SK-N-SH treated with all-trans-retinoic acid at 6 μM for 48 hours (cell line): ENCODE results near the gene ALG8.

ENCODE experiments used
- ATAC-seq: fragments of 200-7000 bp; cut with Tn5 transposase; 3 replicates; pipeline ENCODE4 v1.9.1; 2020; ENCODE audit warnings: mild to moderate bottlenecking, moderate library complexity
- ARNTL ChIP-seq: fragments of 450-650 bp; formaldehyde crosslinking; IDR thresholded peaks from 2 replicates; pipeline ENCODE4 v1.5.0; 2020; ENCODE audit warnings: low read depth, mild to moderate bottlenecking, moderate library complexity, borderline replicate concordance
- BACH2 ChIP-seq: fragments of 250-450 bp; sonication (Bioruptor Pico); IDR thresholded peaks from 2 replicates; pipeline ENCODE4 v1.9.0; 2021; ENCODE audit warnings: mild to moderate bottlenecking, borderline replicate concordance
- CREB5 ChIP-seq: fragments of 250-450 bp; sonication (Bioruptor Pico); IDR thresholded peaks from 2 replicates; pipeline ENCODE4 v1.5.1; 2020; ENCODE audit warnings: low read depth, mild to moderate bottlenecking, moderate library complexity
- CSDC2 ChIP-seq: fragments of 250-450 bp; sonication (Bioruptor Pico); IDR thresholded peaks from 2 replicates; pipeline ENCODE4 v1.5.0; 2020; ENCODE audit warnings: mild to moderate bottlenecking, moderate library complexity
- ESRRG ChIP-seq: fragments of 250-450 bp; sonication (Bioruptor Pico); IDR thresholded peaks from 2 replicates; pipeline ENCODE4 v1.6.1; 2021; ENCODE audit warnings: mild to moderate bottlenecking
- GLIS3 ChIP-seq: fragments of 250-450 bp; sonication (Bioruptor Pico); IDR thresholded peaks from 2 replicates; pipeline ENCODE4 v1.5.0; 2020; ENCODE audit warnings: mild to moderate bottlenecking, moderate library complexity
- OSR1 ChIP-seq: fragments of 250-450 bp; sonication (Bioruptor Pico); IDR thresholded peaks from 2 replicates; pipeline ENCODE4 v1.8.0; 2022; ENCODE audit warnings: moderate library complexity, mild to moderate bottlenecking, inconsistent platforms
- PPARA ChIP-seq: fragments of 250-450 bp; sonication (Bioruptor Pico); IDR thresholded peaks from 2 replicates; pipeline ENCODE4 v1.5.0; 2020; ENCODE audit warnings: mild to moderate bottlenecking, borderline replicate concordance
- RARB ChIP-seq: fragments of 250-450 bp; sonication (Bioruptor Pico); IDR thresholded peaks from 2 replicates; pipeline ENCODE4 v1.8.0; 2021; ENCODE audit warnings: mild to moderate bottlenecking, moderate library complexity
- SNAI2 ChIP-seq: fragments of 250-450 bp; sonication (Bioruptor Pico); IDR thresholded peaks from 2 replicates; pipeline ENCODE4 v1.5.0; 2020; ENCODE audit warnings: mild to moderate bottlenecking, moderate library complexity
- TCF4 ChIP-seq: fragments of 250-450 bp; sonication (Bioruptor Pico); IDR thresholded peaks from 2 replicates; pipeline ENCODE4 v1.8.0; 2021; ENCODE audit warnings: mild to moderate bottlenecking, moderate library complexity, borderline replicate concordance
- TOX ChIP-seq: fragments of 250-450 bp; sonication (Bioruptor Pico); IDR thresholded peaks from 2 replicates; pipeline ENCODE4 v1.8.0; 2021; ENCODE audit warnings: mild to moderate bottlenecking, moderate library complexity, borderline replicate concordance
- ZC3H10 ChIP-seq: fragments of 250-450 bp; sonication (Bioruptor Pico); IDR thresholded peaks from 2 replicates; pipeline ENCODE4 v1.5.1; 2021; ENCODE audit warnings: mild to moderate bottlenecking, moderate library complexity
- ZFP3 ChIP-seq: fragments of 250-450 bp; sonication (Bioruptor Pico); IDR thresholded peaks from 2 replicates; pipeline ENCODE4 v1.5.0; 2020; ENCODE audit warnings: mild to moderate bottlenecking, moderate library complexity
- ZFP30 ChIP-seq: fragments of 450-650 bp; formaldehyde crosslinking; IDR thresholded peaks from 2 replicates; pipeline ENCODE4 v1.5.0; 2022; ENCODE audit warnings: mild to moderate bottlenecking, moderate library complexity
- ZNF565 ChIP-seq: fragments of 450-650 bp; formaldehyde crosslinking; conservative IDR thresholded peaks from 2 replicates; pipeline ENCODE4 v1.5.0; 2020; ENCODE audit warnings: low read depth, mild to moderate bottlenecking, moderate library complexity
- ZNF70 ChIP-seq: fragments of 450-650 bp; formaldehyde crosslinking; IDR thresholded peaks from 2 replicates; pipeline ENCODE4 v1.5.0; 2020; ENCODE audit warnings: mild to moderate bottlenecking, moderate library complexity
- ZNF8 ChIP-seq: fragments of 450-650 bp; formaldehyde crosslinking; IDR thresholded peaks from 2 replicates; pipeline ENCODE4 v1.5.0; 2020; ENCODE audit warnings: mild to moderate bottlenecking, moderate library complexity
- TF ChIP-seq, protein P1 (sequence below): fragments of 250-450 bp; sonication (Bioruptor Pico); IDR thresholded peaks from 2 replicates; pipeline ENCODE4 v1.5.1; 2021; ENCODE audit warnings: mild to moderate bottlenecking, moderate library complexity
- TF ChIP-seq, protein P2 (sequence below): fragments of 250-450 bp; sonication (Bioruptor Pico); IDR thresholded peaks from 2 replicates; pipeline ENCODE4 v1.8.0; 2020; ENCODE audit warnings: mild to moderate bottlenecking, moderate library complexity, borderline replicate concordance
- TF ChIP-seq, protein P3 (sequence below): fragments of 250-450 bp; sonication (Bioruptor Pico); IDR thresholded peaks from 2 replicates; pipeline ENCODE4 v1.5.0; 2020; ENCODE audit warnings: mild to moderate bottlenecking, moderate library complexity
- TF ChIP-seq, protein P4 (sequence below): fragments of 250-450 bp; sonication (Bioruptor Pico); IDR thresholded peaks from 2 replicates; pipeline ENCODE4 v1.8.0; 2021; ENCODE audit warnings: low read depth, mild to moderate bottlenecking, moderate library complexity, borderline replicate concordance

Gene ALG8

GRCh38 chr11:78099666-78100065 is 39.8 kb downstream of the ALG8 start:
- no peak for ATAC-seq
- TF ChIP-seq, protein P1, sequence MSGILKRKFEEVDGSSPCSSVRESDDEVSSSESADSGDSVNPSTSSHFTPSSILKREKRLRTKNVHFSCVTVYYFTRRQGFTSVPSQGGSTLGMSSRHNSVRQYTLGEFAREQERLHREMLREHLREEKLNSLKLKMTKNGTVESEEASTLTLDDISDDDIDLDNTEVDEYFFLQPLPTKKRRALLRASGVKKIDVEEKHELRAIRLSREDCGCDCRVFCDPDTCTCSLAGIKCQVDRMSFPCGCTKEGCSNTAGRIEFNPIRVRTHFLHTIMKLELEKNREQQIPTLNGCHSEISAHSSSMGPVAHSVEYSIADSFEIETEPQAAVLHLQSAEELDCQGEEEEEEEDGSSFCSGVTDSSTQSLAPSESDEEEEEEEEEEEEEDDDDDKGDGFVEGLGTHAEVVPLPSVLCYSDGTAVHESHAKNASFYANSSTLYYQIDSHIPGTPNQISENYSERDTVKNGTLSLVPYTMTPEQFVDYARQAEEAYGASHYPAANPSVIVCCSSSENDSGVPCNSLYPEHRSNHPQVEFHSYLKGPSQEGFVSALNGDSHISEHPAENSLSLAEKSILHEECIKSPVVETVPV (CRISPR knock-in tag), result no peak
- TF ChIP-seq CREB5, result no peak
- no peak for TF ChIP-seq ZNF8 (CRISPR knock-in tag)
- TF ChIP-seq, protein P2, sequence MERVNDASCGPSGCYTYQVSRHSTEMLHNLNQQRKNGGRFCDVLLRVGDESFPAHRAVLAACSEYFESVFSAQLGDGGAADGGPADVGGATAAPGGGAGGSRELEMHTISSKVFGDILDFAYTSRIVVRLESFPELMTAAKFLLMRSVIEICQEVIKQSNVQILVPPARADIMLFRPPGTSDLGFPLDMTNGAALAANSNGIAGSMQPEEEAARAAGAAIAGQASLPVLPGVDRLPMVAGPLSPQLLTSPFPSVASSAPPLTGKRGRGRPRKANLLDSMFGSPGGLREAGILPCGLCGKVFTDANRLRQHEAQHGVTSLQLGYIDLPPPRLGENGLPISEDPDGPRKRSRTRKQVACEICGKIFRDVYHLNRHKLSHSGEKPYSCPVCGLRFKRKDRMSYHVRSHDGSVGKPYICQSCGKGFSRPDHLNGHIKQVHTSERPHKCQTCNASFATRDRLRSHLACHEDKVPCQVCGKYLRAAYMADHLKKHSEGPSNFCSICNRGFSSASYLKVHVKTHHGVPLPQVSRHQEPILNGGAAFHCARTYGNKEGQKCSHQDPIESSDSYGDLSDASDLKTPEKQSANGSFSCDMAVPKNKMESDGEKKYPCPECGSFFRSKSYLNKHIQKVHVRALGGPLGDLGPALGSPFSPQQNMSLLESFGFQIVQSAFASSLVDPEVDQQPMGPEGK (CRISPR knock-in tag), result no peak
- no peak for TF ChIP-seq BACH2 (CRISPR knock-in tag)
- TF ChIP-seq, protein P3, sequence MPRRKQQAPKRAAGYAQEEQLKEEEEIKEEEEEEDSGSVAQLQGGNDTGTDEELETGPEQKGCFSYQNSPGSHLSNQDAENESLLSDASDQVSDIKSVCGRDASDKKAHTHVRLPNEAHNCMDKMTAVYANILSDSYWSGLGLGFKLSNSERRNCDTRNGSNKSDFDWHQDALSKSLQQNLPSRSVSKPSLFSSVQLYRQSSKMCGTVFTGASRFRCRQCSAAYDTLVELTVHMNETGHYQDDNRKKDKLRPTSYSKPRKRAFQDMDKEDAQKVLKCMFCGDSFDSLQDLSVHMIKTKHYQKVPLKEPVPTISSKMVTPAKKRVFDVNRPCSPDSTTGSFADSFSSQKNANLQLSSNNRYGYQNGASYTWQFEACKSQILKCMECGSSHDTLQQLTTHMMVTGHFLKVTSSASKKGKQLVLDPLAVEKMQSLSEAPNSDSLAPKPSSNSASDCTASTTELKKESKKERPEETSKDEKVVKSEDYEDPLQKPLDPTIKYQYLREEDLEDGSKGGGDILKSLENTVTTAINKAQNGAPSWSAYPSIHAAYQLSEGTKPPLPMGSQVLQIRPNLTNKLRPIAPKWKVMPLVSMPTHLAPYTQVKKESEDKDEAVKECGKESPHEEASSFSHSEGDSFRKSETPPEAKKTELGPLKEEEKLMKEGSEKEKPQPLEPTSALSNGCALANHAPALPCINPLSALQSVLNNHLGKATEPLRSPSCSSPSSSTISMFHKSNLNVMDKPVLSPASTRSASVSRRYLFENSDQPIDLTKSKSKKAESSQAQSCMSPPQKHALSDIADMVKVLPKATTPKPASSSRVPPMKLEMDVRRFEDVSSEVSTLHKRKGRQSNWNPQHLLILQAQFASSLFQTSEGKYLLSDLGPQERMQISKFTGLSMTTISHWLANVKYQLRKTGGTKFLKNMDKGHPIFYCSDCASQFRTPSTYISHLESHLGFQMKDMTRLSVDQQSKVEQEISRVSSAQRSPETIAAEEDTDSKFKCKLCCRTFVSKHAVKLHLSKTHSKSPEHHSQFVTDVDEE (CRISPR knock-in tag), result no peak
- TF ChIP-seq ZNF70 (CRISPR knock-in tag), result no peak
- TF ChIP-seq ZFP30, result no peak
- TF ChIP-seq ARNTL (CRISPR knock-in tag), result no peak
- no peak for TF ChIP-seq GLIS3 (CRISPR knock-in tag)
- no peak for TF ChIP-seq RARB (CRISPR knock-in tag)
- TF ChIP-seq, protein P4, sequence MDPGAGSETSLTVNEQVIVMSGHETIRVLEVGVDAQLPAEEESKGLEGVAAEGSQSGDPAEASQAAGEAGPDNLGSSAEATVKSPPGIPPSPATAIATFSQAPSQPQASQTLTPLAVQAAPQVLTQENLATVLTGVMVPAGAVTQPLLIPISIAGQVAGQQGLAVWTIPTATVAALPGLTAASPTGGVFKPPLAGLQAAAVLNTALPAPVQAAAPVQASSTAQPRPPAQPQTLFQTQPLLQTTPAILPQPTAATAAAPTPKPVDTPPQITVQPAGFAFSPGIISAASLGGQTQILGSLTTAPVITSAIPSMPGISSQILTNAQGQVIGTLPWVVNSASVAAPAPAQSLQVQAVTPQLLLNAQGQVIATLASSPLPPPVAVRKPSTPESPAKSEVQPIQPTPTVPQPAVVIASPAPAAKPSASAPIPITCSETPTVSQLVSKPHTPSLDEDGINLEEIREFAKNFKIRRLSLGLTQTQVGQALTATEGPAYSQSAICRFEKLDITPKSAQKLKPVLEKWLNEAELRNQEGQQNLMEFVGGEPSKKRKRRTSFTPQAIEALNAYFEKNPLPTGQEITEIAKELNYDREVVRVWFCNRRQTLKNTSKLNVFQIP, result no peak
- TF ChIP-seq SNAI2 (CRISPR knock-in tag), result no peak
- no peak for TF ChIP-seq ESRRG (CRISPR knock-in tag)
- TF ChIP-seq ZFP3 (CRISPR knock-in tag), result no peak
- no peak for TF ChIP-seq TOX
- no peak for TF ChIP-seq PPARA (CRISPR knock-in tag)
- TF ChIP-seq TCF4 (CRISPR knock-in tag), result no peak
- TF ChIP-seq, all 23 proteins: peak for 0

DNA sequence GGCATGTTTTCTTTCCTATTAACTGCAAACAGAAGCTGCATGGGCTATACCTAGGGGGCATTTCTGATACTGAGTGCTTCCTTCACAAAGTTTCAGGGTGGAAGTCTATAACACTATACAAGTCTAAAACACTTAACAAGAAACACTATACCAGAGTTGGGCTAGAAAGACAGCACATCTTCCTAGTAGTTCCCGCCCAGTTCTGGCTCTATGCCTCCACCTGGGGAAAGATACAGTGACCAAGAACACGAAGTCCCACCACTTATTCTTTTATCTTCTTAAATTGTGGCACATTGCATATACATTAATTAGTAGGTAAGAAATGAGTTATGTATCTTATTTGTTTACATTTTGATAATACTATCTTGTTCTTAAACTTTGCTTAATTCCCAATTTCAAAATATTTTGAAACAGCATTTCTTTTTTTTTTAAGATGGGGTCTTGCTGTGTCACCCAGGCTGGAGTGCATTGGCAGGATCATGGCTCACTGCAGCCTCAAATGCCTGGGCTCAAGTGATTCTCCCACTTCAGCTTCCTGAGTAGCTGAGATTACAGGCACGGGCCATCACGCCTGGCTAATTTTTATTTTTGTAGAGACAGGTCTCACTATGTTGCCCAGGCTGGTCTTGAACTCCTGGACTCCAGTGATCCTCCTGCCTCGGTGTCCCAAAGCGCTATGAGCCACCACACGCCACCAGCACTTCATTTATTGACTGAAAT is 41.6 kb downstream of the ALG8 start:
- no peak for ATAC-seq
- TF ChIP-seq CREB5, result no peak
- TF ChIP-seq OSR1, result no peak
- TF ChIP-seq, protein P1 (CRISPR knock-in tag), result no peak
- TF ChIP-seq ZNF565, result no peak
- TF ChIP-seq, protein P3 (CRISPR knock-in tag), result no peak
- TF ChIP-seq ZFP3 (CRISPR knock-in tag), result no peak
- no peak for TF ChIP-seq TOX
- TF ChIP-seq CSDC2 (CRISPR knock-in tag), result no peak
- no peak for TF ChIP-seq GLIS3 (CRISPR knock-in tag)
- no peak for TF ChIP-seq TCF4 (CRISPR knock-in tag)
- TF ChIP-seq ZC3H10 (CRISPR knock-in tag), result no peak
- no peak for TF ChIP-seq ZFP30
- TF ChIP-seq ZNF70 (CRISPR knock-in tag), result no peak
